CD4-positive, alpha-beta T cell treated with Interleukin-17A for 4 hours (primary cell): ENCODE results near the gene IDH3G.

ENCODE experiments used
- DNase-seq: peaks from one replicate; pipeline ENCODE4 v3.0.0-alpha.2; 2020; ENCODE audit warnings: mixed read lengths

Gene IDH3G

GRCh38 chrX:153771415-153772315, 22.5 kb downstream of the IDH3G start:
- DNase-seq, result peak; percentile 2

GRCh38 chrX:153770601-153771414, 23.4 kb downstream of the IDH3G start:
- DNase-seq, result peak; percentile 1

- DNase-seq, result peak; percentile 2
Observed at GRCh38 chrX:153769865-153770600, 24.1 kb downstream of the IDH3G start.

GRCh38 chrX:153769158-153769864, 24.9 kb downstream of the IDH3G start:
- DNase-seq, result peak; percentile 1

GRCh38 chrX:153768311-153769157, 25.6 kb downstream of the IDH3G start:
- peak; percentile 4 for DNase-seq

GRCh38 chrX:153767674-153768055, 26.5 kb downstream of the IDH3G start:
- peak; percentile 2 for DNase-seq

GRCh38 chrX:153766871-153767673, 27.1 kb downstream of the IDH3G start:
- peak; percentile 2 for DNase-seq

GRCh38 chrX:153766098-153766817, 27.9 kb downstream of the IDH3G start:
- peak; percentile 46 for DNase-seq

GRCh38 chrX:153765138-153766079, 28.8 kb downstream of the IDH3G start:
- DNase-seq, result peak; percentile 1

GRCh38 chrX:153764786-153765137, 29.4 kb downstream of the IDH3G start:
- DNase-seq, result peak; percentile 2

GRCh38 chrX:153763989-153764755, 30.0 kb downstream of the IDH3G start, which contains the start of gene PLXNB3:
TSS of gene PLXNB3 (plus strand) at chrX:153764249. CDS start at chrX:153765536, 1,287 bp downstream.
- peak; percentile 89 for DNase-seq

GRCh38 chrX:153763298-153763932, 30.8 kb downstream of the IDH3G start:
- DNase-seq, result peak; percentile 2

GRCh38 chrX:153762626-153763173, 31.5 kb downstream of the IDH3G start:
- DNase-seq, result peak; percentile 1

GRCh38 chrX:153761863-153762262, 32.3 kb downstream of the IDH3G start:
- no peak for DNase-seq

GRCh38 chrX:153755136-153755535, 39.0 kb downstream of the IDH3G start:
- no peak for DNase-seq

GRCh38 chrX:153750127-153750774, 43.9 kb downstream of the IDH3G start:
- no peak for DNase-seq
